ENCODE data around the gene ACKR1.

The ACKR1 gene

GRCh38 chr1:159177272-159177907, 27.3 kb upstream of the ACKR1 start:
- no peak for TF ChIP-seq ZNF274 (IDR thresholded peaks at IDR 0.05; ENCODE audit: low read depth, low read length)
- no peak overlapping the region for H3K4me3 ChIP-seq (ENCODE audit: low read length)

DNA sequence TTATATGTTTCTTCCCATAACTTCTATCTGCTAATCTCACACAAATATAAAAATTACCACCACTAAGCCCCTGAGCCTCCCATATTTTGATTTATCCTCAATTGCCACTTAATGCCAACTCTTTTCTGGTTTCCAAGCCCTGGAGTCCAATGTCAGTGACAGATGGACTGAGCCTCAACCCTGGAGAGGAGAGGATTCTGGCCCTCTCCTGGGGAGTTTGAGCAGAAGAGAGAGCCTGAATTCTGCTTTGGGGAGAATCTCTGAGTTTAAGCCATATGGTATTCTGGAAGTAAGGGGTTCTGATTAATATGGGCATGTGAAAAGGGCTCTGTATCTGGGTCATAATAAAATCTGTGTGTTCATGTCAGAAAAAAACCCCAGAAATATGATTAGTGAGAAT, 24.8 kb upstream of the ACKR1 start:
- TF ChIP-seq ZNF274 (IDR thresholded peaks at IDR 0.05; ENCODE audit: low read depth, low read length), result no peak
- H3K4me3 ChIP-seq (ENCODE audit: low read length), result no peak overlapping the region

- TF ChIP-seq ZNF274 (IDR thresholded peaks at IDR 0.05; ENCODE audit: low read depth, low read length), result no peak
- H3K4me3 ChIP-seq (ENCODE audit: low read length), result no peak overlapping the region
Measured at GRCh38 chr1:159180516-159180915, 24.2 kb upstream of the ACKR1 start.

DNA sequence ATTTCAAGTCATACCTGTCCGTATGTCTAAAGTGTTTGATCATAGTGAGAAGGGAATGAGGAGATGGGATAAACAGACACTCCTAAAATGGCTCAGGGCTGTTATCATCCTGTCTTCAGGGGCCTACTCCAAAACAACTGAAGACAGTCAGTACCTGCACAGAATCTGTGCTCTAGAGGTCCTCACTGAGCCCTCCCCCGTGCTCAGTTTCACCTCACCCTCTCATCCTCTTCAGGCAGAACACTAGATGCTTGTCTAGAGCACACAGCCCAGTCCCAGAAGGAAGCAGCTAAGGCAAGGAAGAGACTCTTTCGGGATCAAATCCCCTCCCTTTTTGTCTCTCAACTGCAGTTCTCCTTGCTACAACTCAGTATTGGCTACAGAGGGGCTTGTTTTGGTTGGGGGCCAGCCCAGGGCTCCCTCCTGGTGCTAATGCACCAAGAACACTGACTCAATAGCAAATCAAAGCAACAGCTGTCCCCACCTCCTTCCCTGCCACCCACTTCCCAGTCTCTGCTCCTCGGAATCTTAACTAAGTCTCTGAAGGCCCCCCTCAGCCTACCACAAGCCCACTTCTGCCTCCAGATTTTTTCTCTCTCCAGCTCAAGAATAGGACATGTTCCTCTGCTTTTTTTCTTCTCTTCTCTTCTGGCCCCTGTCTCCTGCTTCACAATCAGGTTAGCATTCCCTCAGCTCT, 23.2 kb upstream of the ACKR1 start:
- H3K4me3 ChIP-seq (ENCODE audit: low read length), result no peak overlapping the region
- no peak for TF ChIP-seq ZNF274 (IDR thresholded peaks at IDR 0.05; ENCODE audit: low read depth, low read length)

- no peak overlapping the region for H3K4me3 ChIP-seq (ENCODE audit: low read length)
- TF ChIP-seq ZNF274 (IDR thresholded peaks at IDR 0.05; ENCODE audit: low read depth, low read length), result no peak
Measured at GRCh38 chr1:159184201-159184600, 20.5 kb upstream of the ACKR1 start.

- H3K4me3 ChIP-seq (ENCODE audit: low read length), result no peak overlapping the region
Measured at GRCh38 chr1:159185121-159185520, 19.6 kb upstream of the ACKR1 start.

GRCh38 chr1:159187033-159187432, 17.6 kb upstream of the ACKR1 start:
- no peak overlapping the region for H3K4me3 ChIP-seq (ENCODE audit: low read length)
- TF ChIP-seq ZNF274 (IDR thresholded peaks at IDR 0.05; ENCODE audit: low read depth, low read length), result no peak

More at GRCh38 chr1:159185121-159185520, 19.6 kb upstream of the ACKR1 start:
- no peak for TF ChIP-seq ZNF274 (IDR thresholded peaks at IDR 0.05; ENCODE audit: low read depth, low read length)

GRCh38 chr1:159187647-159188374, 16.9 kb upstream of the ACKR1 start:
- no peak overlapping the region for H3K4me3 ChIP-seq (ENCODE audit: low read length)
- TF ChIP-seq ZNF274 (IDR thresholded peaks at IDR 0.05; ENCODE audit: low read depth, low read length), result no peak

DNA sequence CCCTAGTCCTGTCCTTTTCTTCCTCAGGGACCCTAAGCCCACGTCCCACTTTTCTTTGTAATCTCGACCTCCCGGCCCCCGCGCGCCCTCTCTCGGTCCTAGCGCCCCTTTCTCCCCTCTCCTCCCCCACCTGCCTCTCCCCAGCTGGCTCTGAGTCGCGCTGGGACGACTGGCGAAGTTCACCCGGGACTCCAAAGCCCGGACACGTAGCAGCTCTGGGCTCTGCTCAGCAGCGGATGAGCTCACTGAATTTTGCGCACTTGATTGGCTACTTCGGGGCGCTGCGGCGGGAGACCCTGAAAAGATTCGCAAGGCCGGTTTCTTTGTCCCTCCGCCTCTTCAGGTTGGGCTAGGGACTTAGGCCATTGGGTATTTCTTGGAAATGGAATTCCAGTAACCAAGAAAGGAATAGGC, 16.3 kb upstream of the ACKR1 start:
- H3K4me3 ChIP-seq (ENCODE audit: low read length), result no peak overlapping the region
- no peak for TF ChIP-seq ZNF274 (IDR thresholded peaks at IDR 0.05; ENCODE audit: low read depth, low read length)

GRCh38 chr1:159190441-159190840, 14.2 kb upstream of the ACKR1 start:
- no peak for TF ChIP-seq ZNF274 (IDR thresholded peaks at IDR 0.05; ENCODE audit: low read depth, low read length)

GRCh38 chr1:159196543-159196942, 8.1 kb upstream of the ACKR1 start:
- no peak overlapping the region for H3K4me3 ChIP-seq (ENCODE audit: low read length)
- no peak for TF ChIP-seq ZNF274 (IDR thresholded peaks at IDR 0.05; ENCODE audit: low read depth, low read length)

More at GRCh38 chr1:159190441-159190840, 14.2 kb upstream of the ACKR1 start:
- H3K4me3 ChIP-seq (ENCODE audit: low read length), result no peak overlapping the region

DNA sequence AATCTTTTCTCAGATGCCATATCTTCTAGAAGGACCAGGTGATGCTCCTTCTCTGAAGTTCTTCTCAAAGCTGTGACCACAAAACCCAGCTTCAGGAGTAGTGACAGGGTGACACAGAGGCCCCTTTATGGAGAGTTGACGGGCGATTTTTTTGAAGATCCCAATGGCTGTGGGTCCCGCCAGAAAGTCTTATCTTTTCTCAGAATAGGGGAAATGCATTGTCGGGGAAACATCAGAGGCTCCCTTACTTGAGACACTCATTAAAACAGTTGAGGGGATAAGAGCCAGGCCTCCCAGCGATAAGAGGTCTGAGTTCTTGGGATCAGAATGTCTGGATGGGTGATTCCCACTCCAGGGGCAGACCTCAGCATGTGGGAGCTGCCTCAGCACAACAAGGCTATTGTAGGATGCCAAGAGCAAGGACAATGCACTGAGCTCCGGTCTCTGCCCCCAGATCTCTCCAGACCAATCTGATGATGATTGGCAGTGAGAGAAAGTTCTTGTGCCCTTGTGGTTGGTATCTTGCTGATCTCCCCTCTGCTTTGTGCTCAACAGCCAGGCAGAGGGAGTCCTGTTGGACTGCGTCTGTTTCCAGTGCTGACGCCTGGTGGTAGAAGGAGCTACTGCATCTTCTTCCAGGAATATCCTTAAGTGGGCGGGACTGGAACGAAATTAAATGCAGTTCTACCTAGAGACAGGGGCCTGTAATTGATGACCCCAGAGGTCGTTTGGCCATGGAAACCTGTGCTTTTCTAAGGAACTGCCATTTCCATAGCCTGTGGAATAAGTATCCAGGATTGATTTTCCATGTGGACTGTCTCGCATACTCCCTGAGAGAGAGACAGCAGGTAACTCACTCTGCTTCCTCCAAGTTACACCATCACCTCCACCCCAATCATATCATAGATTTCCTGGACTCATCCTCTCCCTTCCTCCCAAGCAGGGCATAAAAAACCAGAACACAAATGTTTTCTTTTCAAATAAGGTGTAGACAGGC, 6.8 kb upstream of the ACKR1 start:
- H3K4me3 ChIP-seq (ENCODE audit: low read length), result no peak overlapping the region
- no peak for TF ChIP-seq ZNF274 (IDR thresholded peaks at IDR 0.05; ENCODE audit: low read depth, low read length)

GRCh38 chr1:159199901-159200300, 4.8 kb upstream of the ACKR1 start:
- no peak for TF ChIP-seq ZNF274 (IDR thresholded peaks at IDR 0.05; ENCODE audit: low read depth, low read length)
- H3K4me3 ChIP-seq (ENCODE audit: low read length), result no peak overlapping the region

- no peak overlapping the region for H3K4me3 ChIP-seq (ENCODE audit: low read length)
- no peak for TF ChIP-seq ZNF274 (IDR thresholded peaks at IDR 0.05; ENCODE audit: low read depth, low read length)
Measured at GRCh38 chr1:159200769-159201168, 3.9 kb upstream of the ACKR1 start.
